SKM-1 (cell line): ENCODE measurements around the gene RPS27.

Experiments used
- DNase-seq: peaks from one replicate; lab custom pipeline; 2025; ENCODE audit not compliant: unreplicated experiment; lab: John Stamatoyannopoulos, UW

RPS27 gene

GRCh38 chr1:153990468-153991150, at the start of gene RPS27:
Gene RPS27 (plus strand): TSS chr1:153990762. CDS start chr1:153990797, 35 bp downstream.
- peak; percentile 100 for DNase-seq

DNA sequence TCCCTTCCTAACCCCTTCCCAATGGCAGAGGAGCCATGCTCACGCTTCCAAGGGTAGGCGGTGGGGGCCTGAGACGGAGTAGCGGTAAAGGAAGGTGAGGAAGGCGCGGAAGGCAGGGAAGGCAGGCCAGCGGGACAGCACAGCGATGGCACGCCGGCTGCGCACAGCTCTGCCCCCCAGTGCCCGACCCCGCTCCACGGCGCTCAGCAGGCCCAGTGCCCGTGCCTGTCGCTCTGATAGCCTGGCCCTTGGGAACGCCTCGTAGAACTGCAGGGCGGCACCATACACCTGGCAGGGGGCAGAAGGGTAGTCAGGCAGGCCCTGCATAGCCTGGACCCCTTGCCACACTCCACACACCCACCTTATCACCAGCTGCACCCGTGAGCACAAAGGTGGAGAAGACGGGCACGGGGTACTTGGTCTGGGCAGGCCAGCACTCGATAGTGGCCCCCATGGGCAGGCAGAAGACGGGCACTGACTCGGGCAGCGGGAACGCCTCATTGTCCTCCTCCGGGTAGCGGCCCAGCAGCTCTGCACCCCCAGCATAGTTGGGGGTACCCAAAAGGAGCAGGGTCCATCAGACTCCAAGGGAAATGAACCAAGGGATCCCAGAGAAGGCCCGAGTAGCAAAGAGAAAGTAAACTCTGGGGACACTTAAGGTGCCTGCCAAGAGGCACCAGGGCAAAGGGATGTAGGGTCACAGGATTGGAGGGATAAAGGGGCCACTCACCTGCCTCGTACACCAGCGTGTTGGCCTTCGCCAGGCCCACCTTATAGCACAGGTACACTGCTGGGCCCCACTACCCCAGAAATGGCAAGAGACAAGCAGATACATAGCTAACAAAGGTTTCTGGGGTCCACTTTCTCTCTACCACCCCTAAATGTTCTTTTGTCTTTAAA, 48.5 kb upstream of the RPS27 start:
- no peak for DNase-seq

DNA sequence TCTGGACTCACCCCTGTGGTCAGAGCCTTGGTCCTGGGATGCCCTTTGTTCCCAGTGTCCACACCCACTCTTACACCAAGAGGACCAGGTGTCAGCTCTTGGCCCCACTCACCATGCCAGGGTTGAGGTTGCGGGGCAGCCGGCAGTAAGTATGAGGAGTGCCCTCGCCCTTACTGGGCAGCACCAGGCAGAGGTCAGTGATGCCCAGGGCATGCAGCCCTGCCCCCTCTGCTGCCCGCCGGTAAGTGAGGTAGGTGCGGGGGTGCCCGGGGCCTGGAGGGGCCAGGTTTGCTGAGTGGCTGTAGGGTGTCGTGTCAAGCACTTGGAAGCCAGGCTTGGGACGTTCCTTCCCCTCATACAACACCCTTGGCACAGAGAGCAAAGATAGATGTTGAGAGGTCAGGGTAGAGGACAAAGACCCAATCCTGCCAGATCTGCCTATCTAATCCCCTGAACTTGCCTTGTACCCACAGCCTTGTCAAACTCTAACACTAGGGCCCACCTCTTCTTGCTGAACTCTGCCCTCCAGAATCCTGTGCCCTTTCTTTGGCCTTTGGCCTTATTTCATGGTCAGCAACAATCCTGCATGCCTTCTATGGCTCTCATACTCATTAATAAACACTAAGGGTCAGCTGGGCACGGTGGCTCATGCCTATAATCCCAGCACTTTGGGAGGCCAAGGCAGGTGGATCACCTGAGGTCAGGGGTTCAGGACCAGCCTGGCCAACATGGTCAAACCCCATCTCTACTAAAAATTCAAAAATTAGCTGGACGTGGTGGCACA, 47.6 kb upstream of the RPS27 start:
- DNase-seq = no peak

DNA sequence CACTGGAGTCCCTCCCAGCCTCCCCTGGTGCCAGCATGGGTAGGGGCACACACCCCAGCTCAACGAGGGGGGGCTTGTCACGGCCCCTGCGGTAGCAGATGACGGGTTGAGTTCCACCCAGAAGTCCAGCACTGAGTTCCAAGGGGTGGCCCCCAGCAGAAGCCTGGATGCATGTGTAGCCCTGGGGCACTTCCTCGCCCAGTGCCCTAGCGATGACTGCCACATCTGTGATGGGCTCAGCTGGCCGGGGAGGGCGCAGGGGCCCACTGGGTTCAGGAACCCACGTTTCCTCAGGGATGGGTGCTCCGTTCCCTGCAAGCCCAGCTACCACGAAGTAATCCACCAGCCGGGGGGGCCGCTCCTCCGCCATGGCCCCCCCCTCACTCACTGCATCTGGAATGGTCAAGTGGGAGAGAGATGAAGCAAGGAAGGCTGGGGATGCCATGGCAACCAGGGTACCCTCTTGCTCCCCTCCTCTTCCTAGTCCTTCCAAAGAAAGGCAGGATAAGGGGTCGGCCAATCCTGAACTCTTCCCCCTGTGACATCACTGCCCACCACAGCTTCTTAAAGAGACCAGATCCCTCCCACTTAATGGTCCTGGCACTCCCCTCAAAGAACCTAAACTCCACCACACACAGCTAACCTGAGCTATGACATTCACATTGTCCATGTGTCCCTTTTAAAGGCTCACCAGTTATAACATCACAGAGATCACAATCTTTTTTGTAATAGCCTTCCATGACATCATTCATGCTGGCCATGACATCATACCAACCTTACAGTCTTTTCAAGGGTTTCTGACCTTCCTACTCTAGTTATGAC, 46.3 kb upstream of the RPS27 start:
- no peak for DNase-seq

GRCh38 chr1:153944827-153945117, 45.8 kb upstream of the RPS27 start:
- DNase-seq = no peak

GRCh38 chr1:153945131-153945794, 45.3 kb upstream of the RPS27 start:
- DNase-seq = peak; percentile 91

DNA sequence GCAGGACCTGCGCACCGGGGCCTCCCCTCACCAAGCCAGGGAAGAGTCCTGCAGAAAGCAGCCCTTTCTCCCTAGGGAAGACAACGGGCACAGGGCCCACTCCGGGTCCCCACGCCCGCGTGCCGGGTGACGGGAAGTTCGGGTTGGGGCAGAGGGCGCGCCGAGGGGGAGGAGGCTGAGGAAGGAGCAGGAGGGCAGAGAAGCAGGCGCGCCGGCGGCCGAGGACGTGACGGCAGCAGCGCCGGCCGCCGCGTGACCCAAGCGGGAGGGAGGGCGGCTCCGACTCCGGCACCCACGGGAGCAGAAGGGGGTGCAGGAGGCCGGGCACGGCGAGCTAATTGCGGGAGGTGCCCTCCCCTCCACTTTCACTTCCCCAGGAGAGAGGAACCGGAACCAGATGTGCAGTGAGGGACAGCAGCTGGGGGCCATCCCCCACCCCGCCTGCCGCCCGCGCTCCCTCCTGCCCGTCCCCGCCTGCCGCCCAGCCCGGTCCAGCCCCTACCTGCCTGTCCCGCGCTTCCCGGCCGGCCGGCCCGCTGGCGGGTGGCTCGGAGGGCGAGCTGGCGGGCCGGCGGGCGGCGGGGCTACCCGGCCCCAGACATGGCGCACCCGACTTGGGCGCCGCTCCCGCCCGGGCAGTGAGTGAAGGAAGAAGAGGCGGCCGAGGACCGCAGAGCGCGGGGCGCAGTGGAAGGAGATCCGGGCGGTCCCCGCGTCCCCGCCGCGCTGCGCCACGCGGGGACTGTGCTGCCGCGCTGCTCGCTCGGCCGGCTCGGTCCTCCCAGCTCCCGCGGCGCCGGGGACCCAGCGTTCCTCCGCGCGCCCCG, 44.6 kb upstream of the RPS27 start:
- peak; percentile 99 for DNase-seq

- peak; percentile 86 for DNase-seq
Measured at GRCh38 chr1:153946622-153947241, 43.8 kb upstream of the RPS27 start, which contains the start of gene DENND4B. Gene DENND4B (minus strand): TSS chr1:153946718. CDS start chr1:153944374, 2,344 bp downstream.

- no peak for DNase-seq
Measured at GRCh38 chr1:153951183-153951582, 39.4 kb upstream of the RPS27 start.

- no peak for DNase-seq
Measured at GRCh38 chr1:153951801-153952200, 38.8 kb upstream of the RPS27 start.

DNA sequence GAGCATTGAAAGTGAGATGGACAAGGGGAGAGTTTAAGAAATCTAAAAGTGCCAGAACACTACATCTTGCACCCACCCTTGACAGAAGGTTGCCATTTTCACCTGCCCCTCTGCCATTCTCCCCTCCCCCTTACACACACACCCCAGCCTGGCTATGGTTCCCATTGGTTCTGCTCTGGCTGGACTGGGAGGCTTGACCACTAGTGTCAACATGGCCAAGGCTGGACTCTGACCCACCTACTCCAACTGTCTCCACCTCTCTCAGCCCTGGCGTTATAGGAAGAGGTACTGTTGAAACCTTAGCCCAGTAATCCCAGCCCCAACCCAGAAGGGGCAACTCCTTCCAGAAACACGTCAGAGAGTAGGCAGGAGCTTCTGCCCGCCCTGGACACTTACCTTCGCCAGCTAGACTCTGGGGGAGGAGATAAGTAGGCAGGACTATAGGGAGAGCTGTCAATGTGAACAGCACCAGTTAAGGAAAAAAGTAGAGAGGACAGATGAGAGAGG, 36.6 kb upstream of the RPS27 start:
- no peak for DNase-seq

GRCh38 chr1:153954826-153955225, 35.7 kb upstream of the RPS27 start:
- DNase-seq = no peak

DNA sequence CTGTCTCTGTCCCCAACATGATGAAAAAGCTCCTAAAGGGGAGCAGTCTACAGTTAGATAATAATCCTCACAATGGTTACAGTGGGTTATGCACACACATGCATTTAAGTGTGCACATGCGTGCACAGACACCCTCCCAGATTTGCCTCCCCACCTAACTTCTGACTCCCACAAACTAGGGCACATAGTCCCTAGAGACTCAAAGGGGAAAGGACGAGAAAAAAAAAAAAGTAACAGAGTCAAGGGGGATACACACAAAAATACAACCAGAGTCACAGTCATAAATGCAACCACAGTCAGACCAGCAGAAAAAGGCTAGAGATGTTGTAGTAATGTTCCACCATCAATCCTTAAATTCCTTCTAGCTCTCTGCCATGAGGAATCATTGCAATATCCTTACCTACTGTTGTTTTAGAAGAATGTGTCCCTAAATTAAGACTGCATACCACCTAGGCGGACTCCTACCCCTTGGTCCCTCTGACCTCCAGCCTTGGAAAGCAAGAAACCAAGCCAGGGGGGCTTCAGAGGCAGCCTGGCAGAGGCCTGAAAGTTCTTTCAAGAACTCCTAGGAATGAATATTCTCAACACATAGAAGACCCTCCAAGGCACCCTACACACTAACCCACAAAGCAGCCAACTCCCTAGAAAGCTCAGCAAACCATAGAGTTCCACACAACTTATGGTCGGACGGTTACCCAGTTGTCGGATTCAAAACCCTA, 33.4 kb upstream of the RPS27 start:
- DNase-seq = no peak

DNA sequence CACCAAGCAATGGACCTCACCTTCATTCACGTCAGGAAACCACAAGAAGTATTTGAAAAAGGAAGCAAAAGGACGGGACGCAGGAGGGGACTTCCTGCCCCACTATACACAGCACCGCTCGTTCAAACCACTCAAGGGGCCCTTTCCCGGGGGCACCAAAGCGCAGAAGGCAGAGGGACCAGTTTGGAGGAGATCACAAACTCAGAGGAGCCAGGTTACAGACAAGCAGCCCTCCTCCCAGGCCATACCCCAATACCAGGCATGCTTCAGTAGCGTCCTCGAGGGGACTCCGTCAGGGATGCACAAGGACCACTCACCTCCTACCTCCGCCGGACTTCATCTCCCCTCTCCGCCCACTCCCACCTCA, 32.8 kb upstream of the RPS27 start:
- DNase-seq = no peak

DNA sequence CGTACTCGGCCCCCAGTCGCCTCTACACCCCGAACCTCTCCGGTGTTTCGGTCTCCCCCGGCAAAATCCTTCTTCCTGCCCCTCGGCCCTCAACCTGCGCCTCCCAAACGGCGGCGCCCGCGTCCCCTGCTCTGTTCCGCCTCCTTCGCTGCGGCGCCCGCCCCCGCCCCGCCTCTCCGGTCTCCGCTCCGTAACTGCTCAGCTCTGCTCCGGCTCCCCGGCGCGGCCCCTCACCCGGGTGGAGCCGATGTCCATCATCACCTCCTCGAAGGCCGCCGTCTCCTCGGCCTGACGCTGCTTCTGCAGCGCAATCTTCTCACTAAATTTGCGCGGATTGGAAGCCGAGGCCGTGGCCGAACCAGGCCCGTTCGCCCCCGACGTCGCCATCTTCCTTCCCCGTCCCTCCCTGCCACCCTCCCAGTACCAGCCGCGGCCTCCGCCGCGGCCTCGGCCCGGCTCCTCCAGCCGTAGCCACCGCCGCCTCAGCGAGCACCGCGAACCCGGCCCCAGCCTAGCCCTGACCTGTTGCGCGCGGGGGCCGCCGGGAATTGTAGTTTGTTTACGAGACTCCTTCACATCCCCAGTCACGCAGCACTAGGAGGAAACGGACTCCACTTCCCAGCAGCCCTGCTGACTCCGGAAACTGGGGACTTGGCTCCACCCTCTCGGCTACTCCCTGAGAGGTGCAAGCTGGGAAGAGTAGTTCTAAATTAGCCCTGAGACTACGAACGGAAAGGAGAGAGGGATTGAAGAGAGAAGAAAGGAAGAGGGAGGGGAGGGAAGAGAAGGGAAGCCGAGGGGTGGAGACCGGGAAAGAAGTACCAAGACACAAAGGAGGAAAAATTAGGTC, 32.2 kb upstream of the RPS27 start, which contains the start of gene CRTC2:
CRTC2 (minus strand) TSS at position 502 of the 850 bp plus-strand sequence; CDS start at position 387, 115 bp downstream.
- DNase-seq = peak; percentile 100

DNA sequence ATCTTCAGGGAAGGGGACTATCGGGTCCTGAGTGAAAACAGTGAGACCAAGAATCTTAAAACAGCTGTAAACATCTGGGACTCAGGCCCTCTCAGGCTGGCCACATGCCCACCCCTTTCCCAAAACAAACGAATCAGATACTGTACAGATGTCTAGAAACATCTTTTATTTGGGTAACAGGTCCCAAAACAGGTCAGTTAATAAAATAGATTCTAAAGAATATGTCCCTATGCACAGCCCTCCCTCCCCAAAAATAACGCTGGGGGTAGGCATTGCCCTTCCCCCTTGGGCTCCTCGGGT, 31.7 kb upstream of the RPS27 start:
- DNase-seq = no peak

DNA sequence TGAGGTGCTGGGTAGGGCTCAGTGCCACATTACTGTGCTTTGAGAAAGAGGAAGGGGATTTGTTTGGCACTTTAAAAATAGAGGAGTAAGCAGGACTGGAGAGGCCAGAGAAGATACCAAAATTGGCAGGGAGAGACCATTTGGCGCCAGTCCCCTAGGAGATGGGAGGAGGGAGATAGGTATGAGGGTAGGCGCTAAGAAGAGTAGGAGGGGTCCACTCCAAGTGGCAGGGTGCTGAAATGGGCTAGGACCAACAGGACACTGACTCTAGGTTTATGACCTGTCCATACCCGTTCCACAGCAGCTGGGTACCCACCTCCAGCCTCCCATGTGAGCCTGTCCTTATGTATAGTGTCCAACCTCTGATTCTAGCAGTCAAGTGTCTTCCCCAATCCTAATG, 31.1 kb upstream of the RPS27 start:
- no peak for DNase-seq
